Measurements from ENCODE around the gene ATP9A.

Gene ATP9A

DNA sequence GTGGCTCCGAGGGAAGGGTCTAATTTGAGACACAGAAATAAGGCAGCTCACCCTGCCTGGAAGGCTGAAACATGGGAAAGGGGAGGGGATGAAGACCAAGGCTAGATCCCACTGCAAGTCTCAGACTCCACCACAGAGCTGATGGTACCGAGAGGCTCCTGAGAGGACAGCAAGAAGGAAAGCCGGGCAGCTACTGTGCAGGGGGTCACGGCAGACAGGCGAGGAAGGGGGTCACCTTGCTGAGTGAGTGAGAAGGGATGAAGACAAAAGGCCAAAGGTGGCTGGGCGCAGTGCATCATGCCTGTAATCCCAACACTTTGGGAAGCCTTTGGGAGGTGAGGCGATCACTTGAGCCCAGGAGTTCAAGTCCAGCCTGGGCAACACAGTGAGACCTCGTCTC is 100.7 kb downstream of the ATP9A start:
- no peak overlapping the region for H3K4me3 ChIP-seq (ENCODE audit: low read depth, low read length)
- no peak for TF ChIP-seq CTCF (IDR thresholded peaks at IDR 0.05; ENCODE audit: low read depth, low read length)

DNA sequence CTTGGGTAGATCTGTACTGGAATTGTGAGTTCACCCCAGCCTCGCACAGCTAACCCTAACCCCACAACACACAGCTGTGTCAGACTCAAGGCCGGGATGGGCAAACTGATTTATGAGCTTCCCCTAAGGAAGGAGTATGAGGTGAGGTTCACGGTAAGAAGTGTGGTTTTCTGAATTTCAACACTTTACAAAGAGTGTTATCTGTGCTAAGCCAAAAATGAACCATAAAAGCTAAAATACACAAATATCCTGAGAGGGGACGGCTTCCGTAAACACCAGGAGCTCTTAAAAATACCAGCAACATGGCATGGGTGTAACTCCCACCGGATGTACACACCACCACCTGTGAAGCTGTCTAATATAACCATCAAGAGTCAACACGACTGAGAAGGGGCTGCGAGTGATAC is 101.2 kb downstream of the ATP9A start:
- no peak for TF ChIP-seq CTCF (IDR thresholded peaks at IDR 0.05; ENCODE audit: low read depth, low read length)
- H3K4me3 ChIP-seq (ENCODE audit: low read depth, low read length), result no peak overlapping the region

GRCh38 chr20:51666126-51666525 is 102.1 kb downstream of the ATP9A start:
- TF ChIP-seq CTCF (IDR thresholded peaks at IDR 0.05; ENCODE audit: low read depth, low read length), result no peak
- no peak overlapping the region for H3K4me3 ChIP-seq (ENCODE audit: low read depth, low read length)

DNA sequence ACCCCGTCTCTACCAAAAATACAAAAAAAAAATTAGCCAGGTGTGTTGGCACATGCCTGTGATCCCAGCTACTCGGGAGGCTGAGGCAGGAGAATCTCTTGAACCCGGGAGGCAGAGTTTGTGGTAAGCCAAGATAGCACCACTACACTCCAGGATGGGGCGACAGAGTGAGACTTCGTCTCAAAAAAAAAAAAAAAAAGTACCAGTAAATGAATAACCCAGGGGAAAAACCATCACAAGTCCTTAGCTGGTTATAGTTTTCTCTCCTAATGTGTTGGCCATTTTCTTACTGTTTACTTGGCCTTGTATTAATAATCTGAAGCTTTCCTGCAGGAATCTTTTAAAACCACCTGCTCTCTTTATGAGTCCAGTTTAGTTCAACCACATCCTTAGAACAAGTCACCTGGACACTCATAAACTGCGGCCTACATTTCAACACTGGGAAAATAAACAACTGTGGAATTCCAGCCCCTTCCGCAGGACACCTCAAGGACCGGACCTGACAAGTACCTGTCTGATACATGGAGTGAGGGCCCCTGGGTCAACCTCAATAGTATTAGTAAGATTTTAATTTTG is 102.6 kb downstream of the ATP9A start:
- TF ChIP-seq CTCF (IDR thresholded peaks at IDR 0.05; ENCODE audit: low read depth, low read length), result no peak
- no peak overlapping the region for H3K4me3 ChIP-seq (ENCODE audit: low read depth, low read length)

DNA sequence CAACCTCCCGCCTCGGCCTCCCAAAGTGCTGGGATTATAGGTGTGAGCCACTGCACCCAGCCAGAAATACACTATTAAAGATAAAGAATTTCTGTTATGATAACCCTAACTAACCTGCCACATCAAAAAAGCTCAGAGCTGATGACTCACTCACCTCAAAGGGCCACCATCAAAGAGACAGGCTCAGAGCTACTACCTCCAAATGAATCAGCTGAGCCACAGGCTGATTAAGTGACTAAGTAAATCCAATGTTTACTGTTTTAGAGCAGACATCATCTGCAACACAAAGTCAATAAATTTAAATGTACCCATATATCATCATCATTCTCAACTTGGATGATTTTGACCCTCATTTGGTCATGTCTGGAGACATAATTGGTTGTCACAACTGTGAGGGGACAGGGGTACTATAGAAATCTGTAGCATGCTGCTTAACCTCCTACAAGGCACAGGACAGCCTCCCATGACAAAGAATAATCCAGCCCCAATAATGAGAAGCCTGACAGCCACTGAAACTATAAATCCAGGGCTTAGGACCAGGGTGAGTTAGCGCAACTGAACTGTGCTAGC is 106.5 kb downstream of the ATP9A start:
- H3K4me3 ChIP-seq (ENCODE audit: low read depth, low read length), result no peak overlapping the region
- no peak for TF ChIP-seq CTCF (IDR thresholded peaks at IDR 0.05; ENCODE audit: low read depth, low read length)

GRCh38 chr20:51660672-51661608 is 107.2 kb downstream of the ATP9A start:
- no peak for TF ChIP-seq CTCF (IDR thresholded peaks at IDR 0.05; ENCODE audit: low read depth, low read length)
- no peak overlapping the region for H3K4me3 ChIP-seq (ENCODE audit: low read depth, low read length)

Data from WI38 (cell line).